ENCODE data around the gene CDKN2B. TPM values are rescaled to one million over a fixed set of nuclear protein-coding genes. Genes with fewer than 3 reads are reported as not detected.
"Not testable (repeated sequence)": the region's sequence is repeated elsewhere in the genome, so short reads cannot be mapped to it uniquely, and the experiment has no call there.

The CDKN2B gene
- total RNA-seq, 2 donors from 2014 or later: 1.3 TPM; not detected in 1

- Mint-ChIP-seq H3K36me3 (ENCODE audit: insufficient read depth in 2 of 2) (peaks cover 10 to 15% of the 10 kb centered on the region in 2 donors), H3K4me1 (ENCODE audit: low read depth) (peaks cover 54% of the 10 kb centered on the region), H3K4me3 (peak overlapping the region; percentile 22 to 66), H3K9me3 (peaks cover 0 to 2% of the 10 kb centered on the region in 2 donors), H3K27me3 (ENCODE audit: low read depth) (peaks cover 100% of the 10 kb centered on the region), H3K27ac (peak overlapping the region; percentile 25)
- no peak for DNase-seq
- no peak for ATAC-seq (replicated peaks in 1 of 2)
Measured at GRCh38 chr9:21968331-21969010, 40.6 kb downstream of the CDKN2B start.

- Mint-ChIP-seq H3K36me3 (ENCODE audit: insufficient read depth in 2 of 2) (peaks cover 12 to 17% of the 10 kb centered on the region in 2 donors), H3K4me3 (peak overlapping the region; percentile 61 to 66), H3K4me1 (ENCODE audit: low read depth) (peaks cover 54% of the 10 kb centered on the region), H3K27ac (peak overlapping the region; percentile 64), H3K9me3 (peaks cover 0 to 5% of the 10 kb centered on the region in 2 donors), H3K27me3 (ENCODE audit: low read depth) (peaks cover 100% of the 10 kb centered on the region)
- DNase-seq (no peak), ATAC-seq (replicated peaks in 1 of 2) (no peak)
Measured at GRCh38 chr9:21967702-21968101, 41.4 kb downstream of the CDKN2B start.

GRCh38 chr9:21967169-21967568 lies 41.9 kb downstream of the CDKN2B start:
- Mint-ChIP-seq H3K27ac (peak overlapping the region; percentile 69), H3K27me3 (ENCODE audit: low read depth) (peaks cover 100% of the 10 kb centered on the region), H3K4me1 (ENCODE audit: low read depth) (peaks cover 54% of the 10 kb centered on the region), H3K36me3 (ENCODE audit: insufficient read depth in 2 of 2) (peaks cover 13 to 17% of the 10 kb centered on the region in 2 donors), H3K9me3 (peaks cover 0 to 7% of the 10 kb centered on the region in 2 donors), H3K4me3 (no peak overlapping the region)
- ATAC-seq (replicated peaks in 1 of 2) (no peak), DNase-seq (no peak)

- Mint-ChIP-seq H3K36me3 (ENCODE audit: insufficient read depth in 2 of 2) (peaks cover 15 to 17% of the 10 kb centered on the region in 2 donors), H3K27me3 (ENCODE audit: low read depth) (peaks cover 96% of the 10 kb centered on the region), H3K4me3 (peak overlapping the region; percentile 45 to 83), H3K27ac (peak overlapping the region; percentile 69), H3K4me1 (ENCODE audit: low read depth) (peaks cover 52% of the 10 kb centered on the region), H3K9me3 (peaks cover 0 to 7% of the 10 kb centered on the region in 2 donors)
- no peak for ATAC-seq (replicated peaks in 1 of 2)
- DNase-seq: no peak
Measured at GRCh38 chr9:21966140-21966851, 42.8 kb downstream of the CDKN2B start.

- peaks cover 0 to 7% of the 10 kb centered on the region in 2 donors for H3K9me3 Mint-ChIP-seq
- peaks cover 94% of the 10 kb centered on the region for H3K27me3 Mint-ChIP-seq (ENCODE audit: low read depth)
- ATAC-seq (replicated peaks in 1 of 2): peak; percentile 71 to 82
- peak; percentile 62 to 69 for DNase-seq
- H3K27ac Mint-ChIP-seq: no peak overlapping the region
- H3K36me3 Mint-ChIP-seq (ENCODE audit: insufficient read depth in 2 of 2): peaks cover 15 to 17% of the 10 kb centered on the region in 2 donors
- peak overlapping the region; percentile 70 to 83 for H3K4me3 Mint-ChIP-seq
- peaks cover 48% of the 10 kb centered on the region for H3K4me1 Mint-ChIP-seq (ENCODE audit: low read depth)
Measured at GRCh38 chr9:21965401-21965951, 43.6 kb downstream of the CDKN2B start.

GRCh38 chr9:21964925-21965385 lies 44.1 kb downstream of the CDKN2B start:
- Mint-ChIP-seq H3K27ac (peak overlapping the region; percentile 3), H3K36me3 (ENCODE audit: insufficient read depth in 2 of 2) (peaks cover 15 to 17% of the 10 kb centered on the region in 2 donors), H3K4me3 (peak overlapping the region; percentile 70 to 83), H3K4me1 (ENCODE audit: low read depth) (peaks cover 46% of the 10 kb centered on the region), H3K27me3 (ENCODE audit: low read depth) (peaks cover 94% of the 10 kb centered on the region), H3K9me3 (peaks cover 0 to 7% of the 10 kb centered on the region in 2 donors)
- DNase-seq: peak; percentile 67 to 76
- peak; percentile 78 to 80 for ATAC-seq (replicated peaks in 1 of 2)

GRCh38 chr9:21961569-21961968 lies 47.5 kb downstream of the CDKN2B start:
- peaks cover 64% of the 10 kb centered on the region for H3K27me3 Mint-ChIP-seq (ENCODE audit: low read depth)
- peaks cover 0 to 5% of the 10 kb centered on the region in 2 donors for H3K9me3 Mint-ChIP-seq
- H3K36me3 Mint-ChIP-seq (ENCODE audit: insufficient read depth in 2 of 2): peaks cover 6 to 8% of the 10 kb centered on the region in 2 donors
- peaks cover 20% of the 10 kb centered on the region for H3K4me1 Mint-ChIP-seq (ENCODE audit: low read depth)
- no peak overlapping the region for H3K27ac Mint-ChIP-seq
- H3K4me3 Mint-ChIP-seq: no peak overlapping the region
- no peak for ATAC-seq (replicated peaks in 1 of 2)
- DNase-seq: no peak

GRCh38 chr9:21959268-21959667 lies 49.8 kb downstream of the CDKN2B start:
- not testable (repeated sequence) for H3K36me3 Mint-ChIP-seq (ENCODE audit: insufficient read depth in 2 of 2); H3K4me1 Mint-ChIP-seq (ENCODE audit: low read depth); H3K27ac Mint-ChIP-seq; ATAC-seq (replicated peaks in 1 of 2); DNase-seq; H3K4me3 Mint-ChIP-seq; H3K9me3 Mint-ChIP-seq
- peaks cover 49% of the 10 kb centered on the region for H3K27me3 Mint-ChIP-seq (ENCODE audit: low read depth)

- Mint-ChIP-seq H3K27me3 (ENCODE audit: low read depth) (peaks cover 45% of the 10 kb centered on the region), H3K9me3 (peaks cover 0 to 5% of the 10 kb centered on the region in 2 donors), H3K4me1 (ENCODE audit: low read depth) (no peaks in the 10 kb centered on the region), H3K4me3 (no peak overlapping the region), H3K27ac (no peak overlapping the region), H3K36me3 (ENCODE audit: insufficient read depth in 2 of 2) (peaks cover 6% of the 10 kb centered on the region in 2 donors)
- peak in 1 of 2 donors; percentile 68 for ATAC-seq (replicated peaks in 1 of 2)
- DNase-seq: no peak
Measured at GRCh38 chr9:21958833-21959232, 50.3 kb downstream of the CDKN2B start.

Other genes starting within 250 kb of the CDKN2B start
- gene MTAP, start 206.7 kb downstream of the CDKN2B start, total RNA-seq: 10 to 100 TPM; 67.1 to 71.3 TPM
- gene CDKN2A, start 14.9 kb downstream of the CDKN2B start, total RNA-seq: 1 to 10 TPM; 2.8 to 5.0 TPM
- 1 to 10 TPM in 1 of 2 donors, under 1 TPM in 1; 0.70 to 1.0 TPM for gene CDKN2B-AS1, start 14.5 kb downstream of the CDKN2B start, total RNA-seq

Measured in activated T-cell treated with anti-CD3 and anti-CD28 coated beads, Interleukin-2, amount 50 U/mL, for 72 hours (primary cell).